HG03575 (cell line): Measurements from ENCODE around the gene AP1B1.
"Not testable (repeated sequence)": the region's sequence is repeated elsewhere in the genome, so short reads cannot be mapped to it uniquely, and the experiment has no call there.

Experiments used
- ATAC-seq: cut with Tn5 transposase; IDR thresholded peaks from one replicate; pipeline ENCODE4 v1.9.1; 2021; ENCODE audit not compliant: unreplicated experiment, insufficient number of reproducible peaks, low FRiP score; ENCODE audit errors: extremely low read depth

AP1B1 gene

DNA sequence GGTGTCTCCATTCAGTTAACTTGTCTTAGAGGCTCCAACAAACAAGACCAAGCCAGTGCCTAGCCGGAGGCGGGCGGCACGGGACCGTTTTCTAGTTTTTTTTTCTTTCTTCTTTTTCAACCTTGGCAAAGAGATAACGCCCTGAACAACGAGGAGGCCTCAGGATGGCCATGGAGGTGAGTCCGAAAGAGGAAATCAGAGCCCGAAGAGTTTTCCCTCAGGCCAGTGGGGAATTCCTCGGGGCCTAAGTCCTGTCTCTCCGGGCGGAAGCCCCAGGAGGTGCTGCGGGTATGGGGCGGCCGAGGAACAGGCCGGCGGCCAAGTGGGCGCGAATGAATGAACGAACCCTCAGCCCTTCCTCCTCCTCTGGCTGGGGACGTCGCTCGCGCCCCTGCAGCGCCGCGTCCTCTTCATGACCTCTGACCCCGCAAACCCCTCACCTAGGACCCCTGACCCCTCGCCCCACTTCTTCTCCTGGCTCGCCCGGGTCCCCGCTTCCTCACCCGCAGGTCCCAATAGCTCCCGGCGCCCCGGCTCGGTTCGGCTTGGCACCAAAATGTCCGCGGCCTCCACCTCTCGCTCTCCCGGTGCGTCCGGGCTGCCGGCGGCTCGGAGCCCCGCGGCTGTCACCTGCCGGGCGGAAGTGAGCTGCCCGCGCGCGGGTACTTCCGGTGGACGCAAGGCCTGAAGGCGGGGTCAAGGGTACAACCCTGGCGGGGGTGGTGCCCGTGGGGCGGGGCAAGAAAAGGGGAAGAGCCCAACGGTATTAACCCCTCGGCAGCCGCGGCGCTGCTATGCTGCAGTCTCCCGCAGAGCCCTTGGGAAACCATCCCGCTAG, at the start of gene AP1B1:
Gene AP1B1 (minus strand): TSS at position 650 of the 838 bp plus-strand sequence. CDS start 21,327 bp downstream, outside the sequence.
- no peak for ATAC-seq

DNA sequence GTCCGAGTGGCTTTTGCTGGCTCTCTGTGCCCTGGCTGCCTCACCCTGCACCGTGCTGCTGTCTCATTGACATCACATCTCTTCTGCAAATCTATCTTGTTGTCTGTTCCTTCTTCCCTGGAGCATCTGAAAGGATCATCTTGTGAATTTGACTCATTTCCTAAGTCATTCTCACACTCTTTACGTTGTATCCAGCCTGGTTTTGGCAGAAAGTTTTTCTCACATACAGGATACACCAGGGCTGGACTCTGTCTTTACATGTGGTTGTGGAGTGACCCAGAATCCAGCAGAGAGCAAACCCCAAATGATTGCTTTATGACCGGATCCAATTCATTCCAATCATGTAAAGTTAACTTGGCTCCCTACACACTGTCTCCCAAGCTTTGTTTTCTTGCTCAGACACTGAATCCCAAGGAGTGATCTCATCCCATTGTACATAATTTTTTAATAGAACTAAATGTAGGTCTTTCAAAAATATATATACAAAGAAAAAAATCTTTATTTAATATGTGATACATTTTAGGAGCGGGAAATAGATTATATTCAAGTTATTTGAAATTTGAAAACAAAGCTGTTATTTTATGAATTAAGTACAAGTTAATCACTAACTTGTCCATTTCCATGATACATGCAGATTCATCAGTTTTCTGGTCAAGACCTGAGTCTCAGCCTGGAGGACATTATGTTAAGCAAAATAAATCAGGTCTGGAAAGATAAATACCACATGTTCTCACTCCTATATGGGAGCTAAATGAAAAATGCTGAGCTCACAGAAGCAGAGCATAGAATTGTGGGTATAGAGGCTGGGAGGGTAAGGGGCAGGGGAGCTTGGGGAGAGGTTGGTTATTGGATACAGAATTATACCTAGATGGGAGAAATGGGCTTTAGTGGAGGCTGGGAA, 47.1 kb upstream of the AP1B1 start:
- no peak for ATAC-seq

DNA sequence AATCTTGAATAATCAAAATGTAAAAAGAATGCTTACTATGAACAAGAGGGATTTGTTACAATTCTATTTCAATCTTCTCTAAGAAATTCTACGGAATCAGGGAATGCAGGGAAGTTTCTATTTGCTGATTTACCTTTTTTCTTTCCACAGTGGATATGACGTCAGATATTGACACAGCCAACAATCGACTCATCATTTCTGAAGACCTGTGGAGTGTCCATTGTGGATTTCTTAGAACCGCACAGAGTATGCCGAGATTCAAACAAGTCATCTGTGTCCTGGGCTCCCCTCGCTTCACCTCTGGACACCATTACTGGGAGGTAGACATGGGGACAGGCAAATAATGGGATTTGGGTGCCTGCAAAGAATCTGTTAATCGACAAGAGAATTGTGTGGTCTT, 45.9 kb upstream of the AP1B1 start:
- ATAC-seq, result no peak

DNA sequence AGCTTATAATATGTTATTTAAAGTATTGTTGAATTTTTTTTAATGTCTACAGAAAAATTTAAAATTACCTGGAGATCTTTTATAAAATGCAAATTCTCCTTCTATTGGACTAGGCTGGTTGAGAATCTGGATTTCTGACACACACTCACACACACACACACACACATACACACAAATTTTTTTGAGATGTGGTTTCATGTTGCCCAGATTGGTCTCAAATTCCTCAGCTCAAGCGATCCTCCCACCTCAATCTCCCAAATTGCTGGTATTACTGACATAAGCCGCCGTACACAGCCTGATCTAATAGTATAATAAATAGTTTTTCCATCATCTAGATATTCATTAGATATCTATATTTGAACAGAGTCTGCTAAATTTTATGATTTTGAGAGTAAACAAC, 45.5 kb upstream of the AP1B1 start:
- no peak for ATAC-seq

DNA sequence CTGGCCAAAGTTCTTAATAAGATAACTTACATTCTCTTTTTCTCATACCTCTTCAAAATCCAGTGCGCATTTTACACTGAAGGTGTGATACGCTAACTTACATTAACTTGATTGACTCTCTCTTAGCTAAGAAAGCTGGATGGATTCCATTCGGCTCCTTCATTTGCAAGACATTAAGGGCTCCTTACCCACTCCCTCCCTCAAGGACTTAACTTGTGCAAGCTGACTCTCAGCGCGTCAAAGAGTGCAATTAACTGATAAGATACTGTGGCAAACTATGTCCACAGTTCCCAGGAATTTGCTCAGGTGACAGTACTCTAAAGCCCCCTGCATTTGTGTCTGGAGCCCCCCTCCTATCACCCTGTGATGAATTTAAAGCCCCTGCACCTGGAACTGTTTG, 43.6 kb upstream of the AP1B1 start:
- no peak for ATAC-seq

DNA sequence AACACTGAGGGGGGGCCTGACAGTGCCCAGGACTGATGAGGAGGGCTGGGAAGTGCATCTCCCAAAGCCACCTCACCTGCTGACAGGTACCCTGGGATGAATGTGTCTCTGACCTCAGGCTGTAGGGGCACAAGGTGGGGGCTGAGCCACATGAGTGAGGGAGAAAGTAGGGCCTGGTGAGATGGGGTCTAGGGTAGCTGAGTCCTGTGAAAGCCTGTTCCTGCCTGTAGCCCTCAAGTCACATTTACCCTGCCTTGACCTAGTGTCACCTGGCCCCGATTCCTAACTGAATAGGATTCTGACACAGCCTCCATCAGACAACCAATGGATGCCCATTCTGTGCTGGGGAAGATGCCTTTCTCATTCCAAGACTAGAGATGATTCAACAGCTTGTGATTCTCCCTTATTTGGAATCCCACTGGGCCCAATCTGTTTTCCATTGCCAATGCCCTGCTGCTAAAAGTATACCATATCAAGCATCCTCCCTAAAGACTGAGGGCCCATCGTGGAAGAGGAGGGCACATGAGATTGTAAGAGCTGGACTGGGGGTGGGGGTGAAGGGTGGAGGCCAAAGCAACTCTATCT, 38.9 kb upstream of the AP1B1 start:
- no peak for ATAC-seq

DNA sequence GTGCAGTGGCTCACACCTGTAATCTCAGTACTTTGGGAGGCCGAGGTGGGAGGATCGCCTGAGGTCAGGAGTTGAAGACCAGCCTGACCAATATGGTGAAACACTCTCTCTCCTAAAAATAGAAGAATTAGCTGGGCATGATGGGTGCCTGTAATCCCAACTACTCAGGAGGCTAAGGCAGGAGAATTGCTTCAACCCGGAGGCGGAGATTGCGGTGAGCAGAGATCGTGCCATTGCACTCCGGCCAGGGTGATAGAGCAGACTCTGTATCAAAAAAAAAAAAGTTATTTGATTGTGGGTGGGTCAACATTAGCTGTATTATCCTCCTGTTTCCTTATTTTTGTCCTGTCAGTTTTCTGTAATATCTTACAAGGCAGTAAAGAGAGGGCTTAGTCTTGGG, 38.1 kb upstream of the AP1B1 start:
- no peak for ATAC-seq

DNA sequence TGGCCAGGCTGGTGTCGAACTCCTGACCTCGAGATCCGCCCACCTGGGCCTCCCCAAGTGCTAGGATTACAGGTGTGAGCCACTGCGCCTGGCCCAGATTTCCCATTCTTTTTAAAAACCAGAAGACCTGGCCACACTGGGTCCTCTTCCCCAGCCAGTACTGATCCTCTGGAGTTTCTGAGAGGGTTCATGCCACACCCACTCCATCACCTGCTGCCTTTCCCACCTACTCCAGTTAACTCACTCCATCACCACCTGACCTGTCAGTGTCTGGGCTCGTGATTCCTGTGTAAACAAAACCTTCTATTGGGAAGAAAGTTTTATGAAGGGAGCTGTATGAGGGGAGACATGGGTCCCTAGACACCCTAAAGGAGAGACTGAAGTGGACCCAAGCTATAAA, 30.3 kb upstream of the AP1B1 start:
- ATAC-seq, result not testable (repeated sequence)

DNA sequence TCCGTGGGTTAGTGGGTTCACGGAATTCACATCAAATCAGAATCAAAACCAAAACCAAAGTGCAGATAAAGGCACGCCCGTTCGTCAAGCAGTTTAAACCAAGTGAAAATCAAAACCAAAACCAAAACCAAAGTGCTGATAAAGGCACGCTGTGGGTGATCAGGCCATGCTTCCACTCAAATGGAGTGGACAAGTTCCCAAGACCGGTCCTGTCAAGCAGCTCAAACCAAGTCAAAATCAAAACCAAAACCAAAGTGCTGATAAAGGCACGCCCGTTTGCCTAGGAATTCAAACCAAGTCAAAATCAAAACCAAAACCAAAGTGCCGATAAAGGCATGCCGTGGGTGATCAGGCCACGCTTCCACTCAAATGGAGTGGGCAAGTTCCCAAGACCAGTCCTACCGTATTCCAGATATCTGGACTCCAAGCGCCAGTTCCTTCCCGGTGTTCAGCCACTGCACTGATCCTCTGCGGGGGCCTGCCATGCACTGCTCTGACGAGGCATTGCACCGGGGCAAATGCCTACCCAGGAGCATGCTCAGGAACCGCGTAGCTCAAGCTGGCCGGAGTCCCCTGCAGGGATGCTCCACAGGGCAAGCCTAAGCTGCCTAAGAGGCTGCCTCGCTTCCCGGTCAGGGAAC, 26.7 kb upstream of the AP1B1 start:
- ATAC-seq, result not testable (repeated sequence)

DNA sequence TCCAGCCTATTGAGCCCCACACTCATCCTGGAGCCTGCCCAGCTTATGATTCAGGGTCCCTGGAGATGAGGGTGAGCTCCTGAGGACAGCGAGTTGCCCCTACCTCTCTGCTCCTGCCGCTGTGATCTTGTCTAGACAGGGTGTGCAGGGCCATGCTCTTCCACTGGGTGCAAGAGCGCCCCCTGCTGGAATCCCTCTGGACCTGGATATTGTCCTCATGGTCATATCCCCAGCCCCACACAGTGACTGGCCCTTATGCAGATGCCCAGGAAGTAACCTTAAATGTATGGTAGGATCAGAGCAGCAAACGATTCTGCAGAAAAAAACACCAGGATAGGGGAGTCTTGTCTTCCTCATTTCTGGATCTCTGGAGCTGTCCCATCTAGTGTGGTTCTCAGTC, 24.4 kb upstream of the AP1B1 start:
- ATAC-seq, result not testable (repeated sequence)

DNA sequence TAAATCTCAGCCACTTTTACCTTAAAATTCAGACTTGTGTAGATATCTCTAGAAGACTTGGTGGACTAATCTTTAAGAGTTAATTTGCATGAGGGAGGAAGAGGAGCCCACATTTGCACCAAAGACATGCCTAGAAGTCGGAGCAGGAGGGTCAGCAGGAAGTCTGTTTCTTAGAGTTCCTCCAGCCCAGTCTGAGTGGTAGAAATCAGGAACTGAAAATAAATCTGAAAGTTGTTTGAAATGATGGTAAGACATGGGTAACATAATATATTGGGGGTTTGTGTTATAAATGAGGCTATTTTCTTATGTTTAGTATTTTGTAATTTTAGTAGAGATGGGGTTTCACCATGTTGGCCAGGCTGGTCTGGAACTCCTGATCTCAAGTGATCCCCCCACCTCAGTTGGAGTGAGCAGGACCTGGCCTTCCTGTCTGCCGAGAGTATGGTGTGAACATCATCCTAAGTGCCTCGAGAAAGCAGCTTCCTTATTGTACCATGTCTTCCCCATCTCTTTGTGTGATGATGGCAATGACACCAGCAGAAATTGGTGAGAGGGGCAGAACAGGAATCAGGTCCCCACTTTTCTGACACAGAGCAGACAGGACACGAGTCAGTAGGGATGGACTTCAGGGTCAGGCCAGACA, 23.3 kb upstream of the AP1B1 start:
- ATAC-seq, result not testable (repeated sequence)

DNA sequence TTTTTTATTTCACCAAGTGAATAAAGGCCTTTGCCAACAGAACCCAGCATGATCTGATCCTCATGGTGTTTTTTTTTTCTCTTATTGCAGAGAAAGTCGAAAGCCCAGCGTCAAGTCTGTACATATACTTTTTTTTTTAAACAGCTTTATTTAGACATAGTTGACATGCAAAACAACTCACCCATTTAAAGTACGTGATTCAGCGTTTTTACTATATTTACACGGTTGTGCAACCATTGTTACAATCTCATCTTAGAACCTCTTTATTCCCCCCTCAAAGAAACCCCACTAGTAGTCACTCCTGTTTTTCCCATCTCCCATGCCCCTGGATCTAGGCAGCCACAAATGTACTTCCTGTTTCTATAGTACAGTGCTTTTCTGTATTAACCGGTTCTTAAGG, 20.6 kb upstream of the AP1B1 start:
- ATAC-seq, result no peak

DNA sequence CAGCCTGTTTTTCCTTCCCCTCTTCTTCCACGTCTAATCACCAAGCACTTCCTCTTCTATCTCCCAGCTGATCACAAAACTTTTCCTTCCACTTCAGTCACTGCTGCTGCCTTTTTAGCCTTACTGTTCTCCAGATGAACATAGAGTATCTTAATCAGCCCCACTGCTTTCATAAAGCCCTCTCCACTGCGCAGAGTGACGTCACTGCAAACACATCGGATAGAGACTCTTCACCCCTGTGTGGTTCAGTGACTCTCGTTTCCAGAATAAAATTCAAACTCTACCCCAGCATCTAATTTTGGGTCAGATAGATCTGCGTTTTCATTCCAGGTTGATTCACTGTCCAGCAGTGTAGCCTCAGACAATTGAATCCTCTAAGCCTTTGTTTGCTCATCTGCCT, 13.2 kb upstream of the AP1B1 start:
- ATAC-seq, result not testable (repeated sequence)

DNA sequence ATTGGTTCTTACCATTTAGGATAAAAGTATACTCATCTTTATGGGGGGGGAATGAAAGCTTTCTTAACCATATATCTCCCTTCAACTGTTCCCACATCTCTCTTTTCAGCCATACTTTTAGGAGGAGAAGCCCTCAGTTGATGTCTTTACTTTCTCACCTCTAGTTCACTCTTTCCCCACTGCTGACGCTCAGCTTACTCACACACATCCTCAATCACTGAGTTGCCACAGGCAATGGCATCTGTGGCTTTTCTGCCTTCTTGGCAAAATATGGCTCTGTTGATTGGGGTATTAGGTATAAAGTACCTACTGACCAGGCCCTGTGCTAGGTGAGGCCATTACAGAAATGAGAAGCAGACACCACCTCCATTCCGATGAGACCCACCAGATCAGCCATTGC, 12.2 kb upstream of the AP1B1 start:
- no peak for ATAC-seq

DNA sequence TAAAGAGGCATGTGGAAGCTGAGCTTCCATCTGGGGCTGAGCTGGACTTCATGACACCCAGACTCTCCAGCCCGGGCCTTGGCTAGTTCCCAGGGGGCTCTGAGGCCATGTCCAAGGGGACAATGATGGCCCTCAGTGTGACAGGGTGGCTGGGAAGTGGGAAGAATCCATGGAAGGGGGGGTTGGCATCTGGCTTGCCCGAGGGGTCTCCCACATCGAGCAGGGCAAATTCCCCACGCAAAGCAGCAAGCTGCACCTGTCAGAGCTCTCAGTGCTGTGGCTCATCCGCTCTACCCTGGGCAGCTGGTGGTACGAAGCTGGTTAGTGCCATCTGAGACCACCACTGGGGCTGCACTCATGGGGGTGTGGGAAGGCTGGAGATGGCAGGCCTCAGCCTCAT, 9.4 kb upstream of the AP1B1 start:
- no peak for ATAC-seq

DNA sequence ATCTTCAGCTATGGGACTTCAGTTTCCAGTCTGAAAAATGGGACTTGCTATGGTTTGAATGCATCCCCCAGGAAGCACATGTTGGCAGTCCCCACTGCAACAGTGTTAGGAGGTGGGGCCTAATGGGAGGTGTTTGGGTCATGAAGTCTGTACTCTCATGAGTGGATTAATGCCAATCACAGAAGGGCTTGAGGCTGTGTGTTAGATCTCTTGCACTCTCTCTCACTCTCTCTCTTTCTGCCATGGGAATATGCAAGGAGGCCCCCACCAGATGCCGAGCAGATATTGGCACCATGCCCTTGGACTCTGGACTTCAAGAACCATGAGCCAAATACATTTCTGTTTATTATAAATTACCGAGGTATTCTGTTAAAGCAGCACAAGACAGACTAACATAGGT, 7.8 kb upstream of the AP1B1 start:
- ATAC-seq, result no peak

DNA sequence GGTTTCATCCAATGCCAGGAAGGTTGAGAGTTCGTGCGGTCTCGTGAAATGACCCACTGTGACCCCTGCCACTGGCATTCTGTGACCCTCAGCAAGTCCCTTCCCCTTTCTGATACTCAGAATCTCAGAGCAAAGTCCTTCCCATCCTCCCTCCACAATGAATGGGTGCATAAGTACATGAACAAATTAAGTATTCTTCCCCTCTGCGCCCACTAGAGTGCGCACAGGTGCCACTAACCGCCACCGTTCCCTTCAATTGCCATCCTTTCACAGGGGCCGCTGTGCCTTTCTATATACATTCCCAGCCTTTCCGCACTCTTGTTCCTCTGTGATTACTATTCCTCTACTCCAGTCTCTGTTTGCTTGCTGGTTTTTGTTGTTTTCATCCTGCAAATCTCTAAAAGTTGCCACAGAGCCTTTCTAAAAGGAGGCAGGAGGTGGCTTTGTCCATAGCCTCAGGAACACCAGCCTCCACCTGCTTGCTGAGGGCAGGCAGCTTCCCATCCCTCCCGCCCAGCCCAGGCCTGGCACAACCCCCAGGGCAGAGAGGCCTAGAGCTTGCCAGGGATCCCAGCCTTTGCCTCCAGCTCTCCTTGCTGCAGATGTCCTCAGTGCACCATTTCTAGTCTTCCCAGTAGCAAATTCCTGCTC, 6.7 kb upstream of the AP1B1 start:
- ATAC-seq, result no peak

DNA sequence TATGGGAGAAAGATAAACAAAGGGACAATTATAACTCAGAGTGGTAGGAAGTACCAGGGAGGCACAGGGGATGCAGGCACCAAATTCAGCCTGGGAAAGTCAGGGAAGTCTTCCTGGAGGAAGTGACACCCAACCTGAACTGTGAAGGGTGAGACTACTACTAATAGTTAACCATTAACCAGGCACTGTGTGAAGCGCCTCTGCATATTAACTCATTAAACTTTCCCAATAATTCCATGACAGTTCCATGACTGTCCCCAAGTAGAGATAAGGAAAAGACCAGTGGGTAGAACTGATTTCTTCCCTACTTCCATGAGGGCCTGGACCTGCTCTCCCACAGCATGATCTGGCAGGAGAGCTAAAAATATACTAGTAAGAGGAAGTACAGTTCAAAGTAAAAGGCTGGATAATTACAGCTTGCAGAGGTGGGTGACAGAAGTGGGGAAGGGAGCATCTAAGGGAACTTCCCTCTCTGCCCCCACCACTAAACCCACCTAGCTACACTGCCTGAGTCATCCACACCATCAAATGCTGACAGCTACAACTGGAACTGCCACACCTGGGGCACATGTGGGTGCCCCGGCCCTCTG, 4.7 kb upstream of the AP1B1 start:
- no peak for ATAC-seq
